Thyroid gland (tissue), 4 donors: ENCODE measurements around the gene CLDN34. TPM values are rescaled to one million over a fixed set of nuclear protein-coding genes. Genes with fewer than 3 reads are reported as not detected.

ENCODE experiments used
- DNase-seq, 2 donors: peaks; one replicate each; pipeline ENCODE4 v3.0.0-alpha.2; 2019
- H3K27ac ChIP-seq, 3 donors: fragments of 200-600 bp; sonication (generic); 1 replicate in 2 of 3; 2 replicates in 1 of 3; pipeline ENCODE4 v1.5.1; 2016 to 2019; ENCODE audit warnings: mild to moderate bottlenecking in 1 of 3, moderate library complexity in 1 of 3
- H3K27me3 ChIP-seq: fragments of 200-600 bp; sonication (generic); one replicate; pipeline ENCODE4 v1.5.1; 2019
- H3K36me3 ChIP-seq, 2 donors: fragments of 200-600 bp; sonication (generic); one replicate each; pipeline ENCODE4 v1.5.1; 2016 to 2019
- H3K4me1 ChIP-seq, 2 donors: fragments of 200-600 bp; sonication (generic); one replicate each; pipeline ENCODE4 v1.5.1; 2017 to 2019
- H3K4me3 ChIP-seq, 3 donors: fragments of 200-600 bp; sonication (generic); replicated peaks in 1 of 3; 1 replicate in 2 of 3; 2 replicates in 1 of 3; pipeline ENCODE4 v1.5.1; 2016; ENCODE audit warnings: mild to moderate bottlenecking in 1 of 3
- H3K9me3 ChIP-seq: fragments of 200-600 bp; sonication (generic); one replicate; pipeline ENCODE4 v1.5.1; 2017
- CTCF ChIP-seq, 6 experiments: fragments of 200-600 bp in 3 of 6; fragments of 450-650 bp in 3 of 6; sonication (generic) in 3 of 6; IDR thresholded peaks; one replicate each; pipeline ENCODE4 v1.5.1; 2016 to 2019; ENCODE audit warnings: antibody characterized with exemption in 6 of 6, mild to moderate bottlenecking in 2 of 6, inconsistent platforms in 1 of 6, moderate library complexity in 1 of 6
- POLR2A ChIP-seq, 2 donors: fragments of 450-650 bp; IDR thresholded peaks; one replicate each; pipeline ENCODE4 v1.6.1; 2017; ENCODE audit warnings: antibody characterized with exemption in 2 of 2, mild to moderate bottlenecking in 2 of 2, moderate library complexity in 1 of 2
- WGBS, 2 donors: methylation state at CpG; one replicate each; pipeline ENCODE4 v1.1.5; 2017; 5-methylcytosine and 5-hydroxymethylcytosine counted together
- intact Hi-C: fragments of 100-400 bp; cut with DNase I; formaldehyde crosslinking; loops from one replicate; pipeline ENCODE4 v1.15.1; 2023
- total RNA-seq, 4 donors: library from RNA; depleted of rRNA; stranded (reverse); fragments of >200 nt; gene quantifications; one replicate each; pipeline ENCODE4 v1.2.3, GENCODE V29; 2016

CLDN34 gene
- total RNA-seq, 4 donors from 2014 or later, result 0.67 TPM; not detected in 3

DNA sequence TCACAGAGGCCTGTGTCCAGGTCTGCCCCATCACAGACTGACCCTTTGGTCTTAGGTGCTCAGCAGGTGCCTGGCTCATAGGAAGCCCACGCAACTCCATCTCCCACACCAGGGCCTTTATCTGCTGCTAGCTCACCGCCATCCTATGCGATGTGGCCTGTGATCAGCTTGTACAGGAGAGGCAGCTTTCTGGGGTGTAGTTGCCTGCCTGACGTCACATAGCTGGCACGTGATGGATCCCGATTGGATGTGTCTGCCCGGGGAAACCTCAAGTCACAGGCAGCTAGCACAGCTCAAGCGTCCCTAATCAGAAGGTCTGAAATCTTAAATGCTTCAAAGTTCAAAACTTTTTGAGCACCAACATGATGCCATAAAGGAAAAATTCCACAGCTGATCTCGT lies 41.2 kb upstream of the CLDN34 start:
- no peak for DNase-seq
- H3K9me3 ChIP-seq, result no peaks in the 10 kb centered on the region
- intact Hi-C loops, result no loop called here
- H3K36me3 ChIP-seq, result no peaks in the 10 kb centered on the region
- TF ChIP-seq POLR2A (IDR thresholded peaks at IDR 0.05) (no peak), CTCF (IDR thresholded peaks at IDR 0.05) (no peak)
- no peak overlapping the region for H3K27ac ChIP-seq
- no peaks in the 10 kb centered on the region for H3K27me3 ChIP-seq
- no peaks in the 10 kb centered on the region for H3K4me1 ChIP-seq
- 98 to 100% methylated on average over 2 to 8 of the region's 9 CpGs for WGBS, 2 donors
- no peak overlapping the region for H3K4me3 ChIP-seq

GRCh38 chrX:9927698-9928482 lies 39.3 kb upstream of the CLDN34 start:
- no peak overlapping the region for H3K4me3 ChIP-seq
- H3K4me1 ChIP-seq, result no peaks in the 10 kb centered on the region
- H3K36me3 ChIP-seq, result no peaks in the 10 kb centered on the region
- H3K27ac ChIP-seq, result no peak overlapping the region
- WGBS, 2 donors, result 57 to 60% methylated on average over 4 to 10 of the region's 11 CpGs
- intact Hi-C loops, result no loop called here
- TF ChIP-seq CTCF (IDR thresholded peaks at IDR 0.05) (no peak), POLR2A (IDR thresholded peaks at IDR 0.05) (no peak)
- H3K27me3 ChIP-seq, result no peaks in the 10 kb centered on the region
- H3K9me3 ChIP-seq, result no peaks in the 10 kb centered on the region
- no peak for DNase-seq

- 73 to 96% methylated on average over 2 to 3 of the region's 3 CpGs for WGBS, 2 donors
- H3K4me3 ChIP-seq, result no peak overlapping the region
- H3K4me1 ChIP-seq, result no peaks in the 10 kb centered on the region
- no peaks in the 10 kb centered on the region for H3K27me3 ChIP-seq
- H3K9me3 ChIP-seq, result no peaks in the 10 kb centered on the region
- no peaks in the 10 kb centered on the region for H3K36me3 ChIP-seq
- no peak for TF ChIP-seq CTCF (IDR thresholded peaks at IDR 0.05)
- TF ChIP-seq POLR2A (IDR thresholded peaks at IDR 0.05), result no peak
- no peak for DNase-seq
- intact Hi-C loops, result no loop called here
- no peak overlapping the region for H3K27ac ChIP-seq
Observed at GRCh38 chrX:9935436-9935835, 31.7 kb upstream of the CLDN34 start.

GRCh38 chrX:9937761-9938160 lies 29.4 kb upstream of the CLDN34 start:
- WGBS, 2 donors, result 92 to 98% methylated on average over 7 to 8 of the region's 8 CpGs
- no peaks in the 10 kb centered on the region for H3K36me3 ChIP-seq
- no peak overlapping the region for H3K4me3 ChIP-seq
- no peaks in the 10 kb centered on the region for H3K9me3 ChIP-seq
- H3K4me1 ChIP-seq, result no peaks in the 10 kb centered on the region
- no peak for DNase-seq
- H3K27me3 ChIP-seq, result no peaks in the 10 kb centered on the region
- intact Hi-C loops, result no loop called here
- no peak overlapping the region for H3K27ac ChIP-seq
- TF ChIP-seq CTCF (IDR thresholded peaks at IDR 0.05) (no peak), POLR2A (IDR thresholded peaks at IDR 0.05) (no peak)

DNA sequence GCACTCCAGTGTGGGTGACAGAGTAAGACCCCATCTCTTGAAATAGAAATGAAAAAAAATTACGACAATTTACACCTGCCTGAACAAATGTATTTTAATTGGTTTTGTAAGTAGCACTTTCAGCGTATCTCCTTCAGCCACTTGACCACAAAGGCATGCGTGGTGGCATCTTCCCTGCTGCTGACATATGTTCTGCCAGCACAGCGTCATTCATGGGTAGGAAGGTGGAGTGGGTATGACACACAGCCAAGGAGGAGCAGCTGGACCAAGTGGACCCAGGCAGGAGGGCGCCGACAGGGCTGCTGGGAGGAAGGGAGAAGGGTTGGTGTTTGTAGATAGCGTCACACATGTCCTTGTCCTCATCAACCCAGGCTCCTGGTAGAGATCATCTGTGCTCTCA lies 28.6 kb upstream of the CLDN34 start:
- WGBS, 2 donors, result 92 to 95% methylated on average over 5 of the region's 7 CpGs
- H3K27ac ChIP-seq, result no peak overlapping the region
- no peaks in the 10 kb centered on the region for H3K9me3 ChIP-seq
- intact Hi-C loops, result no loop called here
- no peaks in the 10 kb centered on the region for H3K36me3 ChIP-seq
- no peak overlapping the region for H3K4me3 ChIP-seq
- no peaks in the 10 kb centered on the region for H3K4me1 ChIP-seq
- no peak for DNase-seq
- H3K27me3 ChIP-seq, result no peaks in the 10 kb centered on the region
- TF ChIP-seq POLR2A (IDR thresholded peaks at IDR 0.05) (no peak), CTCF (IDR thresholded peaks at IDR 0.05) (no peak)
